ENCODE measurements around the gene BEND6.
"Not testable (repeated sequence)": the region's sequence is repeated elsewhere in the genome, so short reads cannot be mapped to it uniquely, and the experiment has no call there.

Gene BEND6

DNA sequence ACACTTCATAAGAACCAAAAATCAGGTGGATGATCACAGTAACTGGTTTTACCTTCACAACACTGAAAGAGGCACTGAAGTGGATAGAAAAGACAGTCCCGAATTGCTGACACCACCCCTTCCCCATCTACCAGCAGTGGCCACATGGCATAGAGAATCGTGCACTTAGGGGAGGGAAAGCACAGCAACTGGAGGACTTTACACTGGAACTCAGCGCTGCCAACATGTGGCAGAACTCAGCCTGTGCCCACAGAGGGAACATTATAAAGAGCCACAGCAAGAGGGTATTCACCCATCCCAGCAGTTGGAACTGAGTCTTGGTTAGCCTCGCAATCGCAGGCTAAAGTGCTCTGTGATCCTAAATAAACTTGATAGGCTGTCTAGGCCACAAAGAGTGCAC, 85.1 kb downstream of the BEND6 start:
- no peak for DNase-seq

GRCh38 chr6:57044061-57044460, 89.2 kb downstream of the BEND6 start:
- not testable (repeated sequence) for DNase-seq

GRCh38 chr6:57044568-57044967, 89.7 kb downstream of the BEND6 start:
- no peak for DNase-seq

DNA sequence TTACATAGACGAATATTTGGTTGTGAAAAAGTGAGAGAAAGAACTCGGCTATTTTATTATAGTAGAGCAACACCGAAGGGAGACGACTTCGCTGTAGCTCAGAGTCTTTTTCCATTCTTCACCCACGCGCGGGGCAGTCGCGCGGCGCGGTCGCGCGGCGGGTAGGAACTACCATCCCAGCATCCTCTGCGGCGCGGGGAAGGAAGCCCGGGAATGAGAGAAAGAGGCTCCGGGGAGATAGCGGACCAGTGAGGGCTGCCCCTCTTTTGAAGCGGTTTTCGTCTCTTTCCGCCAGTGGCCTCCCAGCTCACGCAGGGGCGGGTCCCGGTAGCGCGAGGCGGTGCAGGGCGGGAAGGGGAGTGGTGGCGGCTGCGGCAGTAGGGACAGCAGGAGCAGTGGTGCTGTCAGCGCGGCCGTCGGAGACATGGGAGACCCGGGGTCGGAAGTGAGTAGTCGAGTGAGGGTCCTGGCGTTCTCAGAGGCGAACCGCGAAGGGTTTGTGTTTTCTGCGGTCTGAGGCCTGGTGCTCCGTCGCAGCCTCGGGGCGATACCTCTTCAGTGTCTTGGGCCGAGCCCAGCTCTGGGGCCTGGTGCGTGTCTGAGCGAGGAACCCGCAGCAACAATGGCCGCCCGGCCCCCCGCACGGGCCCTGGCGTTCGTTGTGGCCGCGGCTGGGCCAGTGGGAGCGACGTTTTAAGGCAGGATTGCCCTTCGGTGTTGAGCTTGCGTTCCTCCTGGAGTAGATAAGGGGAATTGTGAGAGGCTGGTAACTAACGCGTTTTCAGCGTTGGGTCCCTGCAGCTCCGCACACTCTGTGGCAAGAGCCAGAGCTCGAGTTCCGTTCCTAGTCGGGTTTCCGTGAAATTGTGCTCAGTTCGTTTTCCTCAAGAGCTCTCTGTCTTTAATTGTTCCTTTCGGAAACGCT, 91.7 kb downstream of the BEND6 start, which contains the start of gene KIAA1586:
Gene KIAA1586, plus strand, starts transcription at position 362 of the 925 bp plus-strand sequence. Its CDS starts 63 bp downstream, at position 425.
- peak; percentile 75 to 82 for DNase-seq

DNA sequence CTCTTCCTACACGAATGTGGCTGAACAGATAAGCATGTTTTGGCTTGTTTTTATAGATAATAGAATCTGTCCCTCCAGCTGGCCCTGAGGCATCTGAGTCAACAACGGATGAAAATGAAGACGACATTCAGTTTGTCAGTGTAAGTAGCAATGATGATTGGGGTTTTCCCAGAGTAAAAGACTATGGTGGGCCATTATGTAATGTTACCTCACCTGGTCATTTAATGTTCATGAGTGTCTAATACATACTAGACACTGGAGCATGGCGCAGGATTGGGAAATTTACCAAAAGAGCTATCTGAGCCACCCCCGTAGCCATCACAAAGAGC, 92.3 kb downstream of the BEND6 start:
- not testable (repeated sequence) for DNase-seq

GRCh38 chr6:57047859-57048258, 93.0 kb downstream of the BEND6 start:
- DNase-seq: not testable (repeated sequence)

- DNase-seq: no peak
Measured at GRCh38 chr6:57048577-57048976, 93.7 kb downstream of the BEND6 start.

GRCh38 chr6:57063847-57064246, 108.9 kb downstream of the BEND6 start:
- DNase-seq: no peak

DNA sequence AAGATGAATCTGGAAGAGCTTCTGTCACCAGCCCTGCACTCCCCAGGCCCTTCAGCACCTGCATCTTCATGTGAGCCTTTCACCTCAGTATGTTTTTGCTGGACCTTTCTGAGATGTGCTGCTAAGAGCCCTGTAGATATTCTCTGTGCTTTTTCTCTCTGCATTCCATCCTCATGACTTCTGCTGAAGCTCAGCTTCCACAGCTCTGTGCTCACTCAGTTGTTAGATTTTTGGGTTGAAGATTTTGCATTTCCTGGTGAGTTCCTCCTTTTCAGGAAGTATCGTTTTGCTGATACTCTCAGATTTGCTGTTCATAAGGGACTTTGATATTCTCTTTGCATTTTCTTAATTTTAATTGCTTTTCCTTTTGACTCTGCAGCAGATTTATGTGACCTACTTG, 109.9 kb downstream of the BEND6 start:
- no peak for DNase-seq

DNA sequence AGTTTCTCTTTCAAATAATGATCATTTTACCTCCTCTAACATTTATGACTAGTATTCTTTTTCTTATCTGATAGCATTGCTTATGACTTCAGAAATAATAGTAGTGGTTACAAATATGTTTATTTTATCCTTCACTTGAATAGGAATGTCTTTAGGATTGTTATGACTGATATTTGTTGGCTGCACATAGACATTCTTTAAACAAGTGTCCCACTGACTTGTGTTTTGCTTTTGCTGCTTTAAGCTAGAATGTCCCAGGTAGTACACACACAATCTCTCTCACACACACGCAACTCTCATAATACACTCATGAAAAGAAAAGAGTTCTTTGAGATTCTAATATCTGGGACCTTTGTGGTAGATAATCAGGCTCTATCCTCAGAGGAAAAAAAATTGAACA, 113.2 kb downstream of the BEND6 start:
- no peak for DNase-seq

GRCh38 chr6:57069228-57069627, 114.3 kb downstream of the BEND6 start:
- DNase-seq: no peak

- DNase-seq: no peak
Measured at GRCh38 chr6:57069920-57070331, 115.0 kb downstream of the BEND6 start.

- DNase-seq: no peak
Measured at GRCh38 chr6:57072108-57072507, 117.2 kb downstream of the BEND6 start.

- no peak for DNase-seq
Measured at GRCh38 chr6:57074383-57074782, 119.5 kb downstream of the BEND6 start.

DNA sequence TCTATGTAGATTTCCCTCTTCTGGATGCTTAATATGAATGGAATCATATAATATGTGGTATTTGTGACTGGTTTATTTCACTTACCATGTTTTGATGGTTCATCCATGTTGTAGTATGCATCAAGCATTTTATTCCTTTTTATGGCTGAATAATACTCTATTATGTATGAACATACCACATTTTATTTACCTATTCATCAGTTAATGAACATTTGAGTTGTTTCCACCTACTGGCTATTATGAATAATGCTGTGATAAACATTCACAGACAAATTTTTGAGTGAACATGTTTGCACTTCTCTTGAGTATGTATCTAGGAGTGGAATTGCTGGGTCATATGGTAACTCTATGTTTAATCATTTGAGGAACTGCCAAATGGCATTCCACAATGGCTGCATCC, 120.2 kb downstream of the BEND6 start:
- DNase-seq: no peak

Data from inflammatory macrophage treated with lipopolysaccharide for 1 hour (primary cell).